Measurements from ENCODE around the gene VRK2. TPM values are rescaled to one million over a fixed set of nuclear protein-coding genes. Genes with fewer than 3 reads are reported as not detected.

The VRK2 gene
- 18.4 and 47.1 TPM in 2 replicates for total RNA-seq (ENCODE audit: low replicate concordance)

GRCh38 chr2:58046585-58047372 lies at the start of gene VRK2:
Gene VRK2, plus strand, starts transcription at chr2:58046806. Its CDS starts 2,026 bp downstream, at chr2:58048832.
- H3K4me3 ChIP-seq (ENCODE audit: low read depth, low read length) = peak within 1 kb of the TSS; percentile 76
- peak; percentile 5 for TF ChIP-seq CTCF (IDR thresholded peaks at IDR 0.05; ENCODE audit: insufficient read depth, low read length)
- peak; percentile 89 for DNase-seq (ENCODE audit: low read depth)

GRCh38 chr2:58006256-58006951 lies 40.2 kb upstream of the VRK2 start:
- no peak for DNase-seq (ENCODE audit: low read depth)
- no peak overlapping the region for H3K4me3 ChIP-seq (ENCODE audit: low read depth, low read length)
- TF ChIP-seq CTCF (IDR thresholded peaks at IDR 0.05; ENCODE audit: insufficient read depth, low read length) = no peak

- no peak for TF ChIP-seq CTCF (IDR thresholded peaks at IDR 0.05; ENCODE audit: insufficient read depth, low read length)
- DNase-seq (ENCODE audit: low read depth) = no peak
- no peak overlapping the region for H3K4me3 ChIP-seq (ENCODE audit: low read depth, low read length)
These were observed 39.7 kb upstream of the VRK2 start for GRCh38 chr2:58006952-58007284.

- no peak for TF ChIP-seq CTCF (IDR thresholded peaks at IDR 0.05; ENCODE audit: insufficient read depth, low read length)
- H3K4me3 ChIP-seq (ENCODE audit: low read depth, low read length) = no peak overlapping the region
- DNase-seq (ENCODE audit: low read depth) = no peak
These were observed 36.0 kb upstream of the VRK2 start for GRCh38 chr2:58010599-58010998.

- peak; percentile 22 for DNase-seq (ENCODE audit: low read depth)
- H3K4me3 ChIP-seq (ENCODE audit: low read depth, low read length) = no peak overlapping the region
- no peak for TF ChIP-seq CTCF (IDR thresholded peaks at IDR 0.05; ENCODE audit: insufficient read depth, low read length)
These were observed 27.4 kb upstream of the VRK2 start for GRCh38 chr2:58019229-58019628.

GRCh38 chr2:58025150-58025933 lies 21.3 kb upstream of the VRK2 start:
- no peak for TF ChIP-seq CTCF (IDR thresholded peaks at IDR 0.05; ENCODE audit: insufficient read depth, low read length)
- no peak overlapping the region for H3K4me3 ChIP-seq (ENCODE audit: low read depth, low read length)
- DNase-seq (ENCODE audit: low read depth) = no peak
